ENCODE results near the gene HSPB7. TPM values are rescaled to one million over a fixed set of nuclear protein-coding genes. Genes with fewer than 3 reads are reported as not detected.

HSPB7 gene
- total RNA-seq, 1 donor from 2014 or later, result 10.7 TPM

GRCh38 chr1:15968172-15968571 is 49.7 kb downstream of the HSPB7 start:
- DNase-seq (ENCODE audit: low spot score) (no peak), ATAC-seq (no peak)
- intact Hi-C loops (cut with DNase I), result no loop called here

DNA sequence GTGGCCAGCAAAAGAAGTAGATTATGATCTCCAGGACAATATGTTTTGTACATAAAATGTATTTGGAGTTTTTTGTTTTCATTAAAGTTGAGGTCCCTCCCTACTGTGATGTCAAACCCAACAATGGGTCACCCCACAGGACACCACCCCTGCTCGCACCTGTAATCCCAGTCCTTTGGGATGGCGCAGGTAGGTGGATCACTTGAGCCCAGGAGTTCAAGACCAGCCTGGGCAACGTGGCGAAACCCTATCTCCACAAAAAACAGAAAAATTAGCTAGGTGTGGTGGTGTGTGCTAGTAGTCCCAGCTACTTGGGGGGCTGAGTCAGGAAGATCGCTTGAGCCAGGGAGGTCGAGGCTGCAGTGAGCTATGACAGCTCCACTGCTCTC is 50.9 kb downstream of the HSPB7 start:
- DNase-seq (ENCODE audit: low spot score) (no peak), ATAC-seq (no peak)
- intact Hi-C loops (cut with DNase I), result no loop called here

DNA sequence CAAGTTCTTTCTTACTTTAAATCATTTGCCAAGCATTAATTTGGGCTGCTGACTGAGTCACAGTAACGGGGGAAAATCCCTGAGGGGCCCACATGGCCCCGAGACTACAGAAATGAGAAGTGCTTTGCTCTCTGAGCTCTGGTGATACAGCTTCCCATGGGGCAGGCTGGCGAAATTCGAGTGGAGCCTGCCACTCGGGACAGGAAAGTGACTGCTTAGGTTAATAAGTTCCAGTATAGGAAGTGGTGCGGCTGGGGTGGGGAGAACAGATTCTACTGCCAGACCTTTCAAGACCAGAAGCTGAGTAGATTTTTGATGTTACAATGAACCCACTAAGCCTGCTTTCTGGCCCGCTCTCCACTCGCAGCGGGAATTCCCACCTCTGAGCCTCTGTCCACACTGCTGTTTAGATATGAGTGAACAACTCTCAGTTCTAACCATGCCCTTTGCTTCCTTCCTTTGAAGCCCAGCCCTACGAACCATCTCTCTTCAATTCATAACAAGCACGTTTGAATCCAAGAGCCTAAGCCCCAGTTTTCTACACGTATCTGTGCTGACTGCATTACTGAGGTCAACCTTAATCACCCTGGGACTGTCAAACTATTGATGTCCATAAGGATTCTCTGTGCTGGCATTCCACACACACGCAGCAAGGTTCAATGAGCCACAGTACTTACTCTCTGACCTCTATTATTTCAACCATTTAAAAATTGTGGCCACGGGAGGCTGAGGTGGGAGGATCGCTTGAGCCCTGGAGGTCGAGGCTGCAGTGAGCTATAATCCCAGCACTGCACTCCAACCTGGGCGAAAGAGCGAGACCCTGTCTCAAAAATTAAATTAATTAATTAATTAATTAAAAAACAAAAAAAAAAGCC is 51.5 kb downstream of the HSPB7 start:
- DNase-seq (ENCODE audit: low spot score) (no peak), ATAC-seq (peak; percentile 62)
- intact Hi-C loops (cut with DNase I), result no loop called here

- DNase-seq (ENCODE audit: low spot score), result no peak
- intact Hi-C loops (cut with DNase I), result no loop called here
- peak; percentile 83 for ATAC-seq
These were observed 52.5 kb downstream of the HSPB7 start for GRCh38 chr1:15965228-15965767.

Other genes starting within 250 kb of the HSPB7 start
- gene UQCRHL, start 210.4 kb downstream of the HSPB7 start, total RNA-seq, result 1.5 TPM
- gene SPEN, start 170.3 kb downstream of the HSPB7 start, total RNA-seq, result 97.7 TPM
- 37.7 TPM for gene ZBTB17, start 41.9 kb downstream of the HSPB7 start, total RNA-seq
- 0.18 TPM for gene SRARP, start 13.8 kb downstream of the HSPB7 start, total RNA-seq
- 0.13 TPM for gene CLCNKA, start 4.0 kb upstream of the HSPB7 start, total RNA-seq
- gene CLCNKB, start 25.7 kb upstream of the HSPB7 start, total RNA-seq, result 1.4 TPM
- not detected for gene FAM131C, start 55.6 kb upstream of the HSPB7 start, total RNA-seq
- gene EPHA2, start 138.0 kb upstream of the HSPB7 start, total RNA-seq, result 31.3 TPM
- gene ARHGEF19, start 194.6 kb upstream of the HSPB7 start, total RNA-seq, result 4.6 TPM
- 9.8 TPM for gene CPLANE2, start 219.1 kb upstream of the HSPB7 start, total RNA-seq

Data from sciatic nerve (tissue), 2 donors.